Activated CD8-positive, alpha-beta memory T cell treated with anti-CD3 and anti-CD28 coated beads, Interleukin-2, amount 50 U/mL, for 1 hour (primary cell): Measurements from ENCODE around the gene SLC35B4.
"Not testable (repeated sequence)": the region's sequence is repeated elsewhere in the genome, so short reads cannot be mapped to it uniquely, and the experiment has no call there.

Experiments used
- DNase-seq: peaks from one replicate; pipeline ENCODE4 v3.0.0-alpha.2; 2020; ENCODE audit errors: extremely low read depth

The SLC35B4 gene

GRCh38 chr7:134331393-134331792 is 14.7 kb upstream of the SLC35B4 start:
- DNase-seq = no peak

GRCh38 chr7:134330974-134331373 is 14.2 kb upstream of the SLC35B4 start:
- DNase-seq = no peak

- DNase-seq = no peak
Observed at GRCh38 chr7:134329614-134330346, 13.1 kb upstream of the SLC35B4 start.

GRCh38 chr7:134328900-134329299 is 12.2 kb upstream of the SLC35B4 start:
- DNase-seq = no peak

- DNase-seq = peak; percentile 27
Observed at GRCh38 chr7:134327896-134328295, 11.2 kb upstream of the SLC35B4 start.

GRCh38 chr7:134324107-134324506 is 7.4 kb upstream of the SLC35B4 start:
- DNase-seq = no peak

- DNase-seq = no peak
Observed at GRCh38 chr7:134320201-134320600, 3.5 kb upstream of the SLC35B4 start.

GRCh38 chr7:134318443-134318842 is 1.7 kb upstream of the SLC35B4 start:
- no peak for DNase-seq

- DNase-seq = no peak
Observed at GRCh38 chr7:134317434-134317833, 704 bp upstream of the SLC35B4 start.

- no peak for DNase-seq
Observed at GRCh38 chr7:134315679-134316538, 821 bp downstream of the SLC35B4 start.

GRCh38 chr7:134313543-134313942 is 3.2 kb downstream of the SLC35B4 start:
- no peak for DNase-seq

GRCh38 chr7:134312717-134313116 is 4.0 kb downstream of the SLC35B4 start:
- DNase-seq = no peak

- DNase-seq = no peak
Observed at GRCh38 chr7:134311807-134312206, 4.9 kb downstream of the SLC35B4 start.

GRCh38 chr7:134308548-134308947 is 8.2 kb downstream of the SLC35B4 start:
- DNase-seq = no peak

- DNase-seq = no peak
Observed at GRCh38 chr7:134307320-134307719, 9.4 kb downstream of the SLC35B4 start.

GRCh38 chr7:134302120-134302519 is 14.6 kb downstream of the SLC35B4 start:
- no peak for DNase-seq

GRCh38 chr7:134301592-134301991 is 15.1 kb downstream of the SLC35B4 start:
- DNase-seq = no peak

GRCh38 chr7:134300988-134301387 is 15.7 kb downstream of the SLC35B4 start:
- DNase-seq = no peak

- no peak for DNase-seq
Observed at GRCh38 chr7:134298902-134299683, 17.6 kb downstream of the SLC35B4 start.

- no peak for DNase-seq
Observed at GRCh38 chr7:134297489-134297888, 19.2 kb downstream of the SLC35B4 start.

- DNase-seq = not testable (repeated sequence)
Observed at GRCh38 chr7:134295982-134296381, 20.7 kb downstream of the SLC35B4 start.
